GM23248 (cell line): ENCODE data around the gene CD68.

Experiments
- EZH2 ChIP-seq: fragments of 200-600 bp; sonication (generic); IDR thresholded peaks from 2 replicates; pipeline ENCODE4 v1.6.1; 2018; ENCODE audit warnings: antibody characterized with exemption, mild to moderate bottlenecking; ENCODE audit not compliant: insufficient read depth, poor library complexity, severe bottlenecking
- EZH2phosphoT487 ChIP-seq: fragments of 200-600 bp; sonication (generic); IDR thresholded peaks from 2 replicates; pipeline ENCODE4 v1.6.1; 2018; ENCODE audit warnings: antibody characterized with exemption, moderate library complexity, mild to moderate bottlenecking, low read depth; ENCODE audit not compliant: insufficient read depth

DNA sequence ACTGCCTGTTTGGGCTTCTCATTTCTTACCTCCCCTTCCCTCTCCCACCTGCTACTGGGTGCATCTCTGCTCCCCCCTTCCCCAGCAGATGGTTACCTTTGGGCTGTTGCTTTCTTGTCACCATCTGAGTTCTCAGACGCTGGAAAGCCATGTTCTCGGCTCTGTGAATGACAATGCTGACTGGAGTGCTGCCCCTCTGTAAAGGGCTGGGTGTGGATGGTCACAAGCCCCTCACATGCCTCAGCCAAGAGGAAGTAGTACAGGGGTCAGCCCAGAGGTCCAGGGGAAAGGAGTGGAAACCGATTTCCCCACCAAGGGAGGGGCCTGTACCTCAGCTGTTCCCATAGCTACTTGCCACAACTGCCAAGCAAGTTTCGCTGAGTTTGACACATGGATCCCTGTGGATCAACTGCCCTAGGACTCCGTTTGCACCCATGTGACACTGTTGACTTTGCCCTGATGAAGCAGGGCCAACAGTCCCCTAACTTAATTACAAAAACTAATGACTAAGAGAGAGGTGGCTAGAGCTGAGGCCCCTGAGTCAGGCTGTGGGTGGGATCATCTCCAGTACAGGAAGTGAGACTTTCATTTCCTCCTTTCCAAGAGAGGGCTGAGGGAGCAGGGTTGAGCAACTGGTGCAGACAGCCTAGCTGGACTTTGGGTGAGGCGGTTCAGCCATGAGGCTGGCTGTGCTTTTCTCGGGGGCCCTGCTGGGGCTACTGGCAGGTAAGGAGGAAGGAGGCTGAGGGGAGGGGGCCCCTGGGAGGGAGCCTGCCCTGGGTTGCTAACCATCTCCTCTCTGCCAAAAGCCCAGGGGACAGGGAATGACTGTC is at the start of gene CD68:
- TF ChIP-seq EZH2 = no peak
- no peak for TF ChIP-seq EZH2phosphoT487
